Measurements from ENCODE around the gene ZMIZ1.

The ZMIZ1 gene

DNA sequence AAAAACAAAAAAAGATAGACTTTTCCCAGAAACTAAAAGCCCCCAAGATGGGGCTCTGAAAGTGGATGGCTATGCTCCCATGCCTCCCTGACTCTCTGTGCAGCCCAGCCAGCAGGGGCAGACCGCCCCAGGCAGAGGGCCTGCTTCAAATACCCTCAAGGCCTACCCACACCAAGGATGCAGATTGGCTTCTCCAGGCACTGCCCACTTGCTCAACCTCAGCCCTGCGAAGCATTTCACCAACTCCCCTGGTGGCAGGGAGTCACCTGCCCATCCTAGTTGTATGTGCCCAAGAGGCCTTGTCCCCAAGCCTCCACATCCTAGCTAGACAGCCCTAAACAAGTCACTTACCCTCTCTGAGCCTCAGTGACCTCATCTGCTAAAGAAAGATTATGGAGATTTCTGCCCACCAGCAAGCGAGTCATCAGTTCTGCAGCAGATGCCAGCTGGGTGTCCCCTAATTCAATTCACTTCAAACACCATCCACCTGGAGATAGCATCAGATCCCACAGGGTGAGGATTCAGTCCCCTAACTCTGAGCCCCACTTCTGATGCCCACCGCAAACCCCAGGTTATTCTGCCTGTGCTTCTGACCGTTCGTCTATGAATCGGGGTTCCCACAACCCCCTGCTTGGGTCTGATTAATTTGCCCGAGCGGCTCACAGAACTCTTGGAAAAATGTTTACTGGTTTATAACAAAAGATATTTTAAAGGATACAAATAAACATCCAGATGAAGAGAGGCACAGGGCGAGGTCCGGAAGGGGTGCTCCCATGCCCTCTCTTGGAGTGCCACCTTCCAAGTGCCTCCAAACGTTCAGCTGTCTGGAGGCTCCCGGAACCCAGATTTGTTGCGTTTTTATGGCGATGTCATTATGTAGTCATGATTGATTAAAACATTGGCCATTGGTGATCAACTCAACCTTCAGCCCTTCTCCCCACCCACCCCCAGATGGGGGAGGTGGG lies 18.6 kb upstream of the ZMIZ1 start:
- DNase-seq (ENCODE audit: low spot score) = no peak
- TF ChIP-seq CTCF (IDR thresholded peaks at IDR 0.05; ENCODE audit: extremely low read depth, missing control alignments) = no peak

- TF ChIP-seq CTCF (IDR thresholded peaks at IDR 0.05; ENCODE audit: extremely low read depth, missing control alignments) = no peak
- no peak for DNase-seq (ENCODE audit: low spot score)
Observed at GRCh38 chr10:79050896-79051555, 17.7 kb upstream of the ZMIZ1 start.

DNA sequence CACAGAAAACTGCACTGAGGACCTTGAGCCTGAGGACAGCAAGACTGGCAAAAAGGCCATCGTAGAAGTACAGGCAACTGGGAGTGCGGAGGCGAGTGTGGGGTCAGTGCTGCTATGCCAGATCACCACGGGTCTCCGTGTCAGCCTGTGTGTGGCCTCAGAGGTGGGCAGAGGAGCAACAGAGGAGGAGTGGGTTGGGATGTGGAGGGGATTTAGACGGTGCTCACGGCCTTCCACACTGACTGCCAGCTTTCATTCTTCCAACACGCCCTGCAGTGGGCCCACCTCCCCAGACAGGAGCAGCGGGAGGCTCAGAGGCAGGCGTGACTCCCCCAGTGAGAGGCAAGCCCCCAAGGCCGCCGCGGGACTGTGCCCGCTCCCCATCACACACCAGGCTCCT lies 17.0 kb upstream of the ZMIZ1 start:
- TF ChIP-seq CTCF (IDR thresholded peaks at IDR 0.05; ENCODE audit: extremely low read depth, missing control alignments) = no peak
- no peak for DNase-seq (ENCODE audit: low spot score)

DNA sequence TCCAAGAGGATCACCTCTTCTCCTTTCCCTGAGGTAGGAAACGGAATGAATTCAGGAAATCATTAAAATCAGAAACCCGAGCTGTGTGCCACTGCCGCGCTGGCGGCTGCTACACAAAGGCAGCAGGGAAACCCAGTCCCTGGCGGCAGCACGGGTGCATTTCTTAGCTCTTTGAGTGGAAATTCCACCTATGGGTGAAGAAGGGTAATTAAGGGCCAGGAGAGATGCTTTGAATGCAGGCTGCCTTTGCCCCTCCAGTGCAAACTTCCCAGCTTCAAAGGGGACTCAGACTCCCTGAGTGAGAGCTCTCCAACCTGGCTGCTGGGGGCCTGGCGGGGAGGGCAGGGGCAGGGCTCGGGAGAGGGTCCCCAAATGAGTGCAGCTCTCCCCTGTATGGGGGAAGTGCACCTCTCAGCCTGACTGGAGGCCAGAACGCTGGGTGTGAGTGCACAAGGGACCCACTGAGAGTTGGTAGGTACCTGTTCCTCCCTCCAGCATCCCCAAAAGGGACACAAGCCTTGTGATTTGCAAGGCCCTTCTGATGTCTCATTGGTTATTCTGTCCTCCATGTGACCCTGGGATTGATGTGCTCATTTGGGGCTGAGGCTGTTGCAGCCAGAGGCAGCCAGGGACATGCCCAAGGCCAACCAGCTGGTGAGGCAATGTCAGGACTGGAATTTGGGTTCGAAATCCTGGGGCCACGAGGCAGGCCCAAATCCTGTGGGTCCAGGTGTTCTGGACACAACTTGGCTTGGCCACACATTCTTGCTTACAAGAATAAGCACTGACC lies 16.3 kb upstream of the ZMIZ1 start:
- no peak for TF ChIP-seq CTCF (IDR thresholded peaks at IDR 0.05; ENCODE audit: extremely low read depth, missing control alignments)
- no peak for DNase-seq (ENCODE audit: low spot score)

- TF ChIP-seq CTCF (IDR thresholded peaks at IDR 0.05; ENCODE audit: extremely low read depth, missing control alignments) = no peak
- no peak for DNase-seq (ENCODE audit: low spot score)
Observed at GRCh38 chr10:79053081-79053434, 15.7 kb upstream of the ZMIZ1 start.

DNA sequence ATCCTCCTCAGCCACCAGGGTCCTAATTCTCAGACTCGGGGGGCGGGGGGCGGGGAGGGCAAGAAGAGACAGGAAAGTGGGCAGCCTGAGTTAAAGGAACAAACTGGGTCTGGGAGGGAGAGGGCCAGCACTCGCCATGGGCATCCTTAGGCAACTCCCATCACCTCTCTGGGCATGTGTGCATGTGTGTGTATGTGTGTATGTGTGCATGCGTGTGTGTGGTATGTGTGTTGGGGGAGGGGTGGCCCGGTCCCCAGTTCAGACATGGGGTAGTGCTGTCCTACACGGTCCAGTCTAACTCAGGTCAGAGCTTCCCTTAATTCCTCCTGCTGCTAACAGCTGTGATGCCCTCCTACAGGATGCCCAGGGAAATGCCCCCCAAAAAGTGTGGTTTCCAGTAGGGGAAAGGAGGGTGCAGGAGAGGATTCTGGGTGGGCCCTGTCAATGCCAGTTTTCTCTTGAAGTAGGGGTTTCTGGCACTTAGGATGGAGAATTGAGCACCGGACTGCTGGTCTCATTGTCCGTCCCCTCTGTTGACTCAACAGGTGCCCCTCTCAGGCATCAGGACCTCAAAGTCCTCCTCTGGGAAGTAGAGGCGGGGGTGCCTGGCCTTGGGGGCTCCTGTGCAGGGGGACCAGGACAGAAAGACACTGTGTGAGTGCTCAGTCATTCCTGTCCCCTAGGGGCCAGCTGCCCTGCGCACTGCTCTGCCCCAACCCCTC lies 15.1 kb upstream of the ZMIZ1 start:
- no peak for DNase-seq (ENCODE audit: low spot score)
- no peak for TF ChIP-seq CTCF (IDR thresholded peaks at IDR 0.05; ENCODE audit: extremely low read depth, missing control alignments)
